ENCODE measurements around the gene NELL1. TPM values are rescaled to one million over a fixed set of nuclear protein-coding genes. Genes with fewer than 3 reads are reported as not detected.

Gene NELL1
- total and polyA plus RNA-seq, 7 experiments from 2014 or later, result not detected

DNA sequence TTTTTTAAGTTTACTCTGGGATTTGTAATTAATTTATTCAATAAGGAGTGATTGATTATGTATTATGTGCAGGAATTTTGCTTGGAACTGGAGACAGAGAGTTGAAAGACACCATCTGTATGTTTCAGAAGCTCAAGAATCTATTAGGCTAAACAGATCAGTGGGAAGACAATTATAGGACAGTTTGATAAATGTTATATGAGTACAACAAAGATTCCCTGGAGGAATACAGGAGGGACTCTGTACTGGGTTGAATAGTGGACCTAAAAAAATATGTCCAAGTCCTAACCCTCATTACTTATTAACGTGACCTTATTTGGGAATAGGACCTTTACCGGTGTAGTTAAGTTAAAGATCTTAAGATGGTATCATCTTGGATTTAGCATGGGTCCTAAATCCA is 681.2 kb downstream of the NELL1 start:
- H3K4me1 ChIP-seq (ENCODE audit: control insufficient read depth in 2 of 2, insufficient read depth in 2 of 2, low read length in 2 of 2), result no peaks in the 10 kb centered on the region
- no peaks in the 10 kb centered on the region for H3K36me3 ChIP-seq (ENCODE audit: control insufficient read depth in 2 of 3, insufficient read depth in 3 of 3, low read length in 3 of 3)
- no peaks in the 10 kb centered on the region for H3K4me1 Mint-ChIP-seq
- ChIA-PET POLR2A (no interaction called here), CTCF (no interaction called here)
- H3K9me3 Mint-ChIP-seq, result peaks cover 0 to 22% (median 3%) of the 10 kb centered on the region in 11 donors
- ATAC-seq, result no peak
- no peak overlapping the region for H3K27ac ChIP-seq (ENCODE audit: low read depth, low read length)
- H3K9me3 ChIP-seq (ENCODE audit: control insufficient read depth in 2 of 3, low read length in 3 of 3), result no peaks in the 10 kb centered on the region
- H3K4me3 Mint-ChIP-seq, result no peak overlapping the region
- no peaks in the 10 kb centered on the region for H3K27me3 ChIP-seq (ENCODE audit: control insufficient read depth in 2 of 2, insufficient read depth in 2 of 2, low read length in 2 of 2)
- no peak overlapping the region for H3K27ac Mint-ChIP-seq
- H3K4me3 ChIP-seq (ENCODE audit: low read length), result no peak overlapping the region
- intact Hi-C loops (cut with micrococcal nuclease), result no loop called here
- peaks cover 0 to 3% (median 0%) of the 10 kb centered on the region in 5 donors for H3K36me3 Mint-ChIP-seq
- no peak for DNase-seq
- no peaks in the 10 kb centered on the region for H3K27me3 Mint-ChIP-seq

DNA sequence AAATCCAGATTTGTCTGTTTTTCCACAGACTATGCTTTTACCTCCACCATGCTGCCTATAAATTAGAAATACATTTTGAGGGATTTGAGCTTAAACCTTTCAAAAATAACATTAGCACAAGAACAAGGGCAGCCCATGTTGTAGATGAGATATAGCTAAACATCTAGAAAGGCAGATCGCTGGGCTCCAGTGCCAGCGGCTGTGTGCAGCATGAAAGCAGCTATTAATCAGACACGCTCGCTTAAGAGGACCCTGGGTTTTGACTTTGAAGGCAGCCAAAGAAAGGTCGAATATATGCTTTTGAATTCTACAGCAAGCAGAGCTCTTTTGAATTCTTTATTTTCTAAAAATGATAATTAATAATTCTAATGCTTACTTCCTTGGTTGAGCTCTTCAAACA is 684.0 kb downstream of the NELL1 start:
- Mint-ChIP-seq H3K27ac (no peak overlapping the region), H3K4me1 (no peaks in the 10 kb centered on the region), H3K36me3 (no peaks in the 10 kb centered on the region), H3K9me3 (peaks cover 0 to 28% (median 7%) of the 10 kb centered on the region in 11 donors), H3K27me3 (no peaks in the 10 kb centered on the region), H3K4me3 (no peak overlapping the region)
- POLR2A ChIA-PET, result no interaction called here
- DNase-seq (no peak), ATAC-seq (no peak)
- Histone ChIP-seq H3K9me3 (ENCODE audit: control insufficient read depth in 2 of 3, low read length in 3 of 3) (no peaks in the 10 kb centered on the region), H3K4me3 (ENCODE audit: low read length) (no peak overlapping the region), H3K4me1 (ENCODE audit: control insufficient read depth in 2 of 2, insufficient read depth in 2 of 2, low read length in 2 of 2) (no peaks in the 10 kb centered on the region), H3K27ac (ENCODE audit: low read depth, low read length) (no peak overlapping the region), H3K36me3 (ENCODE audit: control insufficient read depth in 2 of 3, insufficient read depth in 3 of 3, low read length in 3 of 3) (no peaks in the 10 kb centered on the region), H3K27me3 (ENCODE audit: control insufficient read depth in 2 of 2, insufficient read depth in 2 of 2, low read length in 2 of 2) (no peaks in the 10 kb centered on the region)
- CTCF ChIA-PET, result no interaction called here
- intact Hi-C loops (cut with micrococcal nuclease), result no loop called here

DNA sequence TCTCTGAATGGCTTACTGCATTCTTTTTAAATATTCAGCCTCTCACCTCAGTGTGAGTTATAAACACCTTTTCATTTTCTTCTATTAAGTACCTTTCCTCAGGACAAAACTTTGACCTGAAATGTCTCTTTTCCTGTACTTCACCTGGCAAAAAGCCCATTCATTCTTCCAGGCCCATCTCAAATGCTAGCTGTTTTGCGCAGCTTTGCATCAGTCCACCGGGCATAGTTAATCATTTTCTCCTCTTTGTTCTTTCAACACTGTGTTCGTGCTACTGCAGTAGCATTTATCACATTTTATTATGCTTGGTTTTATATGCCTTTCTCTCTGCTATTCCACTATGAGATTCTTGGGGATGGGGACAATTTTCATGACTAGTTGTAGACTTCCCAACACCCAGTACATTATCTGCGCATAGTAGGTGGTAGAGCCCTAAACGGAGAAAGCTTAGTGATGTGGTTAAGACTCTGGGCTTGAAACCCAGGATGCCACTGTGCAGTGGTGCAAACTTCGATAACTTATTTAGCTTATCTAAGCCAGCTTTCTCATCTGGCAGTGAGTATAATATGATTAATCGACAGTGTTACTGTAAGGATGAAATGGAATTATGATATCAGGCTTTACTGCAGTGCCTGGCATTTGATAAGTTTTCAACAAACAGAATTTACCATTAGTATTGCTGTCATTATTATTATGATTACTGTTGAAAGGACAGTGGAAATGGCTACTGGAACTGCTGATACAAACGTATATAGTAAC is 695.7 kb downstream of the NELL1 start:
- POLR2A ChIA-PET, result no interaction called here
- Histone ChIP-seq H3K27me3 (ENCODE audit: control insufficient read depth in 2 of 2, insufficient read depth in 2 of 2, low read length in 2 of 2) (no peaks in the 10 kb centered on the region), H3K4me1 (ENCODE audit: control insufficient read depth in 2 of 2, insufficient read depth in 2 of 2, low read length in 2 of 2) (no peaks in the 10 kb centered on the region), H3K27ac (ENCODE audit: low read depth, low read length) (no peak overlapping the region), H3K4me3 (ENCODE audit: low read length) (no peak overlapping the region), H3K9me3 (ENCODE audit: control insufficient read depth in 2 of 3, low read length in 3 of 3) (no peaks in the 10 kb centered on the region), H3K36me3 (ENCODE audit: control insufficient read depth in 2 of 3, insufficient read depth in 3 of 3, low read length in 3 of 3) (no peaks in the 10 kb centered on the region)
- Mint-ChIP-seq H3K27me3 (no peaks in the 10 kb centered on the region), H3K27ac (no peak overlapping the region), H3K4me1 (no peaks in the 10 kb centered on the region), H3K36me3 (peaks cover 0 to 4% (median 0%) of the 10 kb centered on the region in 5 donors), H3K4me3 (no peak overlapping the region), H3K9me3 (peaks cover under 1 to 17% (median 4%) of the 10 kb centered on the region in 11 donors)
- DNase-seq (no peak), ATAC-seq (no peak)
- CTCF ChIA-PET, result no interaction called here
- intact Hi-C loops (cut with micrococcal nuclease), result no loop called here

DNA sequence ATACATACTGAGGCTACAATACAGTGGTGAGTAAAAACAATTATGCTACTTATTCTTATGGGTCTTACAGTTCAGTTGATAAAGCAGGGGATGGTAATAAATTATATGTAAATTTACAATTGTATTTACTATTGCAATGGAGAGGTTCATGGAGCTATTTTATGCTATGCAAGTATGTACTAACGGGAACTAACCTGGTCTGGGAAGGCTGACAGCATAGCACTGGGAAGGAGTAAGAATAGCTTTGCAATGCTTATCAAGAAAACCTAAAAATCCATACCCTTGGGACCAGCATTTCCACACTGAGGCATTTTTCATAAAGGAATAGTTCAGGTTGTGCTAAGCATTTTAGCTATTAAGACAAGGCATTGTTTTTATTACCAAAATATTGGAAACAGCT is 700.6 kb downstream of the NELL1 start:
- Mint-ChIP-seq H3K4me3 (no peak overlapping the region), H3K4me1 (no peaks in the 10 kb centered on the region), H3K36me3 (no peaks in the 10 kb centered on the region)

DNA sequence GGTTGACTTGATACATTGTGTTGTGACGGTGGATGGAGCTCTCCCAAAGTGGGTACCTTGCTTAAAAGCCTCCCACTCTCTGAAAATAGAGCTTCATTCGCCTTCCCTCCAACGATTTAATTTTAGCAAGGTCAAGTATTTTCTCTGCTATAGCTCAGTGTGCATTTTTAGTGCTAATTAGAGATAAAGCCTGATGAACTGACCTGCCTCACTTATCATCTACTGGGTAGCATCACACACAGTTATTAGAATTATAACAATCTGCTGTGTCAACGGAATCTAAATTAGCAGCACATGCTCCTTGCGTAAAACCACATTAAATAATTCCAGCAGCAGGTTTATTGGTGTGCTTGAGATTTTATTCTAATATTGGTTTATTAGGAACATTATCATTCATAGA is 701.7 kb downstream of the NELL1 start:
- no peaks in the 10 kb centered on the region for H3K4me1 Mint-ChIP-seq
- no peaks in the 10 kb centered on the region for H3K9me3 ChIP-seq (ENCODE audit: control insufficient read depth in 2 of 3, low read length in 3 of 3)
- POLR2A ChIA-PET, result no interaction called here

More for the DNA sequence above, 700.6 kb downstream of the NELL1 start:
- H3K36me3 ChIP-seq (ENCODE audit: control insufficient read depth in 2 of 3, insufficient read depth in 3 of 3, low read length in 3 of 3), result no peaks in the 10 kb centered on the region
- H3K9me3 Mint-ChIP-seq, result peaks cover 0 to 15% (median 0%) of the 10 kb centered on the region in 11 donors
- ATAC-seq (no peak), DNase-seq (no peak)
- H3K27ac ChIP-seq (ENCODE audit: low read depth, low read length), result no peak overlapping the region
- no peak overlapping the region for H3K27ac Mint-ChIP-seq
- H3K4me3 ChIP-seq (ENCODE audit: low read length), result no peak overlapping the region
- no peaks in the 10 kb centered on the region for H3K27me3 Mint-ChIP-seq
- ChIA-PET POLR2A (no interaction called here), CTCF (no interaction called here)
- no peaks in the 10 kb centered on the region for H3K27me3 ChIP-seq (ENCODE audit: control insufficient read depth in 2 of 2, insufficient read depth in 2 of 2, low read length in 2 of 2)
- H3K4me1 ChIP-seq (ENCODE audit: control insufficient read depth in 2 of 2, insufficient read depth in 2 of 2, low read length in 2 of 2), result no peaks in the 10 kb centered on the region
- intact Hi-C loops (cut with micrococcal nuclease), result no loop called here
- no peaks in the 10 kb centered on the region for H3K9me3 ChIP-seq (ENCODE audit: control insufficient read depth in 2 of 3, low read length in 3 of 3)

DNA sequence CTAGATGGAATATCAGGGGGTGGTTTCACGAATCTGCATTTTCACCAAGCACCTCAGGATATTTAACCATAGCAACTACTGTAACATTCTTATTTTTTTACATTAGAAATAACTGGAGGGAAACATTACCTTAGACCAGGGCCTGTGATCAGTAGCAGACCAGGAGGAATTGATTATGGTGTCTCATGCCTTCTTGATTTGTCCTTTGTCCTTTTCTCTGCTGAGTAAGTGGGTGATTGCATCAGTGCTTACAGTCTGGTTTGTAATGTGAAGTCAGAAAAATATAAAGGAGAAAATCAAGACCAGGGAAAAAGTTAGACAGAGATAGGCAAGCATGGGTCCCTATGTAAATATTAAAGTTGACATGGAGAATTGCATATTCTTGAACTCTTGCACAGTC is 703.3 kb downstream of the NELL1 start:
- Histone ChIP-seq H3K27ac (ENCODE audit: low read depth, low read length) (no peak overlapping the region), H3K4me1 (ENCODE audit: control insufficient read depth in 2 of 2, insufficient read depth in 2 of 2, low read length in 2 of 2) (no peaks in the 10 kb centered on the region), H3K4me3 (ENCODE audit: low read length) (no peak overlapping the region), H3K36me3 (ENCODE audit: control insufficient read depth in 2 of 3, insufficient read depth in 3 of 3, low read length in 3 of 3) (no peaks in the 10 kb centered on the region), H3K9me3 (ENCODE audit: control insufficient read depth in 2 of 3, low read length in 3 of 3) (no peaks in the 10 kb centered on the region), H3K27me3 (ENCODE audit: control insufficient read depth in 2 of 2, insufficient read depth in 2 of 2, low read length in 2 of 2) (no peaks in the 10 kb centered on the region)
- intact Hi-C loops (cut with micrococcal nuclease), result loop anchor here in 1 of 2 donors (2.0 kb wide), 1 partner anchor 20 kb away; no protein-coding TSS in a partner anchor
- ChIA-PET POLR2A (no interaction called here), CTCF (no interaction called here)
- no peak for ATAC-seq
- no peak for DNase-seq
- Mint-ChIP-seq H3K9me3 (peaks cover 0 to 31% (median 4%) of the 10 kb centered on the region in 11 donors), H3K4me1 (no peaks in the 10 kb centered on the region), H3K27me3 (no peaks in the 10 kb centered on the region), H3K36me3 (no peaks in the 10 kb centered on the region), H3K4me3 (no peak overlapping the region), H3K27ac (no peak overlapping the region)

More for the DNA sequence above, 701.7 kb downstream of the NELL1 start:
- intact Hi-C loops (cut with micrococcal nuclease), result no loop called here
- Mint-ChIP-seq H3K27me3 (no peaks in the 10 kb centered on the region), H3K36me3 (no peaks in the 10 kb centered on the region), H3K4me3 (no peak overlapping the region), H3K9me3 (peaks cover 0 to 16% (median 2%) of the 10 kb centered on the region in 11 donors), H3K27ac (no peak overlapping the region)
- Histone ChIP-seq H3K36me3 (ENCODE audit: control insufficient read depth in 2 of 3, insufficient read depth in 3 of 3, low read length in 3 of 3) (no peaks in the 10 kb centered on the region), H3K4me1 (ENCODE audit: control insufficient read depth in 2 of 2, insufficient read depth in 2 of 2, low read length in 2 of 2) (no peaks in the 10 kb centered on the region), H3K27me3 (ENCODE audit: control insufficient read depth in 2 of 2, insufficient read depth in 2 of 2, low read length in 2 of 2) (no peaks in the 10 kb centered on the region), H3K27ac (ENCODE audit: low read depth, low read length) (no peak overlapping the region), H3K4me3 (ENCODE audit: low read length) (no peak overlapping the region)
- CTCF ChIA-PET, result no interaction called here
- DNase-seq, result no peak
- no peak for ATAC-seq

DNA sequence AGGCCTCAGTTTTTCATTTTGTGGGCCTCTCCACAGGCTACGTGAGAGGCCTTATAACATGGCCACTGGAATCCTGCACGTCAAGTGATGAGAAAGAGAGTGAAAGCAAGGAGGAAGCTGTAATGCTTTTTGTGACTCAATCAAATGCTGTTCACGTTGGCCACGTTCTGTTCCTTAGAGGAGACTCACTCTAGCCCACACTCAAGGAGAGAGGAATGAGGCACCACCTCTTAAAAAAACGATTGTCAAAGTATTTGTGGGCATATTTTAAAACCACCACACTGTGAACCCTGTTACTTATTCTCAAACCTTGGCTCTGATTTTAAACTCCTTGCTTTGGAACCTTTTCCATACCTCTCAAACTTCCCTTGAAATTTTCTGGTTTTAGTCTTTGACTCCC is 705.0 kb downstream of the NELL1 start:
- CTCF ChIA-PET, result no interaction called here

More for the DNA sequence above, 705.0 kb downstream of the NELL1 start:
- Mint-ChIP-seq H3K27me3 (no peaks in the 10 kb centered on the region), H3K4me3 (no peak overlapping the region), H3K9me3 (peaks cover 0 to 28% (median 4%) of the 10 kb centered on the region in 11 donors), H3K4me1 (no peaks in the 10 kb centered on the region), H3K27ac (no peak overlapping the region), H3K36me3 (no peaks in the 10 kb centered on the region)
- Histone ChIP-seq H3K4me1 (ENCODE audit: control insufficient read depth in 2 of 2, insufficient read depth in 2 of 2, low read length in 2 of 2) (no peaks in the 10 kb centered on the region), H3K36me3 (ENCODE audit: control insufficient read depth in 2 of 3, insufficient read depth in 3 of 3, low read length in 3 of 3) (no peaks in the 10 kb centered on the region), H3K27ac (ENCODE audit: low read depth, low read length) (no peak overlapping the region), H3K27me3 (ENCODE audit: control insufficient read depth in 2 of 2, insufficient read depth in 2 of 2, low read length in 2 of 2) (no peaks in the 10 kb centered on the region), H3K9me3 (ENCODE audit: control insufficient read depth in 2 of 3, low read length in 3 of 3) (no peaks in the 10 kb centered on the region), H3K4me3 (ENCODE audit: low read length) (no peak overlapping the region)
- DNase-seq, result no peak
- POLR2A ChIA-PET, result no interaction called here
- intact Hi-C loops (cut with micrococcal nuclease), result no loop called here
- no peak for ATAC-seq

Data from naive thymus-derived CD4-positive, alpha-beta T cell (primary cell).